CD4-positive, alpha-beta T cell (primary cell): ENCODE results near the gene M1AP. TPM values are rescaled to one million over a fixed set of nuclear protein-coding genes. Genes with fewer than 3 reads are reported as not detected.

Experiments used
- ATAC-seq: fragments of 200-7000 bp; cut with Tn5 transposase; one replicate; pipeline ENCODE4 v1.10.0; 2022; ENCODE audit warnings: mild to moderate bottlenecking; ENCODE audit not compliant: poor library complexity
- CTCF ChIA-PET: fragments of 350-600 bp; sonication (Branson Sonifier 250); formaldehyde crosslinking; loops from one replicate; lab custom pipeline; 2021; ENCODE audit warnings: antibody characterized with exemption, inconsistent platforms; lab: Charles Lee
- POLR2A ChIA-PET: fragments of 350-600 bp; sonication (Branson Sonifier 250); formaldehyde crosslinking; loops from one replicate; lab custom pipeline; 2021; ENCODE audit warnings: antibody characterized with exemption, inconsistent platforms; lab: Charles Lee
- DNase-seq, 14 experiments: peaks; one replicate each; pipeline ENCODE4 v3.0.0-alpha.2; 2013 to 2020; ENCODE audit warnings: mixed read lengths in 2 of 14
- H3K27ac ChIP-seq, 2 donors: one replicate each; pipeline versions ENCODE4 v1.5.1 to v1.7.0; 2013; ENCODE audit warnings: low read length in 2 of 2, low read depth in 1 of 2, mild to moderate bottlenecking in 1 of 2
- H3K27me3 ChIP-seq, 2 experiments: 1 replicate in 1 of 2; 2 replicates in 1 of 2; pipeline versions ENCODE4 v1.6.1 to v1.7.0; 2013; ENCODE audit warnings: low read length in 2 of 2, control low read depth in 1 of 2, mild to moderate bottlenecking in 1 of 2, moderate library complexity in 1 of 2; ENCODE audit not compliant: insufficient read depth in 2 of 2, control insufficient read depth in 1 of 2
- H3K36me3 ChIP-seq: one replicate; pipeline ENCODE4 v1.6.1; 2013; ENCODE audit warnings: low read length, control low read depth; ENCODE audit not compliant: insufficient read depth
- H3K4me1 ChIP-seq: one replicate; pipeline ENCODE4 v1.6.1; 2013; ENCODE audit warnings: low read length, control low read depth; ENCODE audit not compliant: insufficient read depth
- H3K4me3 ChIP-seq: one replicate; pipeline ENCODE4 v1.5.1; 2013; ENCODE audit warnings: mild to moderate bottlenecking, low read length, moderate library complexity
- H3K9me3 ChIP-seq, 2 experiments: 1 replicate in 1 of 2; 2 replicates in 1 of 2; pipeline versions ENCODE4 v1.6.1 to v1.7.0; 2013; ENCODE audit warnings: low read length in 2 of 2, mild to moderate bottlenecking in 2 of 2, control low read depth in 1 of 2, moderate library complexity in 1 of 2; ENCODE audit not compliant: control insufficient read depth in 1 of 2, insufficient read depth in 1 of 2
- H3K27ac Mint-ChIP-seq: one replicate; pipeline ENCODE4 v1.8.0; 2020; ENCODE audit warnings: mixed read lengths
- H3K27me3 Mint-ChIP-seq: one replicate; pipeline ENCODE4 v1.8.0; 2021; ENCODE audit warnings: mixed read lengths
- H3K36me3 Mint-ChIP-seq: one replicate; pipeline ENCODE4 v1.8.0; 2021; ENCODE audit warnings: low read depth, mixed read lengths
- H3K4me1 Mint-ChIP-seq: one replicate; pipeline ENCODE4 v1.8.0; 2021; ENCODE audit warnings: low read depth, mixed read lengths
- H3K4me3 Mint-ChIP-seq: one replicate; pipeline ENCODE4 v1.8.0; 2020; ENCODE audit warnings: mild to moderate bottlenecking, mixed read lengths
- H3K9me3 Mint-ChIP-seq: one replicate; pipeline ENCODE4 v1.8.0; 2020; ENCODE audit warnings: mixed read lengths
- CTCF ChIP-seq: fragments of 200-600 bp; IDR thresholded peaks from one replicate; pipeline ENCODE4 v1.8.0; 2022; ENCODE audit warnings: antibody characterized with exemption, mild to moderate bottlenecking
- intact Hi-C, 2 experiments: fragments of 100-400 bp; cut with DNase I in 1 of 2; cut with micrococcal nuclease in 1 of 2; formaldehyde crosslinking; loops; one replicate each; pipeline versions ENCODE4 v1.15.1 to v1.9.0; 2023 to 2025; cut with DNase I, micrococcal nuclease
- total RNA-seq, 174 experiments: library from RNA in 2 of 174; stranded (reverse) in 2 of 174; gene quantifications; one replicate each; pipeline ENCODE4 v1.2.3 and lab custom pipeline; 2021 to 2026

Gene M1AP
- total RNA-seq, 2 experiments from 2014 or later = not detected

- no peaks in the 10 kb centered on the region for H3K9me3 Mint-ChIP-seq
- intact Hi-C loops = loop anchor here in 1 of 2 experiments (10.0 kb wide), 1 partner anchor 103 kb away; the partner anchor contains the start of gene SEMA4F
- POLR2A ChIA-PET = no interaction called here
Measured at GRCh38 chr2:74551942-74552913, 95.9 kb downstream of the M1AP start.

GRCh38 chr2:74551530-74551929 is 96.6 kb downstream of the M1AP start:
- peaks cover 0 to 12% of the 10 kb centered on the region in 2 experiments for H3K9me3 ChIP-seq
- ChIA-PET POLR2A (no interaction called here), CTCF (no interaction called here)
- Mint-ChIP-seq H3K9me3 (no peaks in the 10 kb centered on the region), H3K27me3 (peaks cover 44% of the 10 kb centered on the region), H3K27ac (no peak overlapping the region), H3K36me3 (peaks cover 13% of the 10 kb centered on the region), H3K4me1 (peaks cover 18% of the 10 kb centered on the region), H3K4me3 (no peak overlapping the region)
- H3K27me3 ChIP-seq = peaks cover 22 to 26% of the 10 kb centered on the region in 2 experiments
- peaks cover 44% of the 10 kb centered on the region for H3K4me1 ChIP-seq
- TF ChIP-seq CTCF = no peak
- DNase-seq (no peak), ATAC-seq (no peak)
- no peak overlapping the region for H3K4me3 ChIP-seq
- H3K27ac ChIP-seq = no peak overlapping the region
- intact Hi-C loops = loop anchor here in 1 of 2 experiments (10.0 kb wide), 1 partner anchor 103 kb away; the partner anchor contains the start of gene SEMA4F
- peaks cover 6% of the 10 kb centered on the region for H3K36me3 ChIP-seq

More at GRCh38 chr2:74551942-74552913, 95.9 kb downstream of the M1AP start:
- Histone ChIP-seq H3K9me3 (peaks cover 0 to 12% of the 10 kb centered on the region in 2 experiments), H3K36me3 (peaks cover 12% of the 10 kb centered on the region), H3K27me3 (peaks cover 22 to 25% of the 10 kb centered on the region in 2 experiments), H3K4me1 (peaks cover 44% of the 10 kb centered on the region), H3K27ac (no peak overlapping the region), H3K4me3 (no peak overlapping the region)
- peaks cover 18% of the 10 kb centered on the region for H3K4me1 Mint-ChIP-seq
- H3K4me3 Mint-ChIP-seq = peak overlapping the region; percentile 74
- TF ChIP-seq CTCF = no peak
- peak overlapping the region; percentile 31 for H3K27ac Mint-ChIP-seq
- CTCF ChIA-PET = no interaction called here
- DNase-seq (no peak), ATAC-seq (no peak)
- peaks cover 14% of the 10 kb centered on the region for H3K36me3 Mint-ChIP-seq
- H3K27me3 Mint-ChIP-seq = peaks cover 41% of the 10 kb centered on the region

GRCh38 chr2:74550231-74550630 is 97.9 kb downstream of the M1AP start:
- peaks cover 57% of the 10 kb centered on the region for H3K27me3 Mint-ChIP-seq

More at GRCh38 chr2:74550231-74550630, 97.9 kb downstream of the M1AP start:
- TF ChIP-seq CTCF = no peak
- peak overlapping the region; percentile 28 for H3K4me3 Mint-ChIP-seq
- peaks cover 16% of the 10 kb centered on the region for H3K4me1 Mint-ChIP-seq
- no peaks in the 10 kb centered on the region for H3K36me3 ChIP-seq
- no peak overlapping the region for H3K27ac ChIP-seq
- peaks cover 6% of the 10 kb centered on the region for H3K36me3 Mint-ChIP-seq
- H3K4me1 ChIP-seq = peaks cover 33% of the 10 kb centered on the region
- ChIA-PET CTCF (no interaction called here), POLR2A (no interaction called here)
- DNase-seq = no peak
- peaks cover 0 to 8% of the 10 kb centered on the region in 2 experiments for H3K9me3 ChIP-seq
- no peak for ATAC-seq
- H3K9me3 Mint-ChIP-seq = no peaks in the 10 kb centered on the region
- H3K4me3 ChIP-seq = no peak overlapping the region
- no peak overlapping the region for H3K27ac Mint-ChIP-seq
- intact Hi-C loops = loop anchor here in 1 of 2 experiments (10.0 kb wide), 1 partner anchor 105 kb away; the partner anchor contains the start of gene SEMA4F
- peaks cover 27 to 32% of the 10 kb centered on the region in 2 experiments for H3K27me3 ChIP-seq
